GM18519 (cell line): Measurements from ENCODE around the gene RPP25.
"Not testable (repeated sequence)": the region's sequence is repeated elsewhere in the genome, so short reads cannot be mapped to it uniquely, and the experiment has no call there.

Source experiments
- ATAC-seq: cut with Tn5 transposase; IDR thresholded peaks from one replicate; pipeline ENCODE4 v1.9.1; 2021; ENCODE audit warnings: mild to moderate bottlenecking, moderate library complexity; ENCODE audit not compliant: unreplicated experiment, low FRiP score

RPP25 gene

DNA sequence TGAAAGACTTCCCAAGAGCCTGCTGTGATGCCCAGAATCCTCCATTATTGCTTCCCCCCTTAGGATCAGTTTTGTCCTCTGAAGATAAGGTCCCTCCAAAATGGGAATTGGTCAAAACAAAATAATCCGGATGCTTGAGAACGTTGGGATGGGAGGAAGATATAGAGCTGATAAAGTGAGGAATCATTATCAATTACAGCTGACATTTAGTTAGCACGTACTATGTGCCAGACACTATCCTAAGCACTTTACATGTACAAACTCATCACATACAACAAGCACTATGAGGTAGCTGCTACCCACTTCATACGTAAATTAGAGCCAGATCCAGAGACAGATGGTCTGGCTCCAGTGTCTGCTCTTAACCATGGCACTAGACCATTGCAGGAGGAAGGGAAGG is 6.6 kb upstream of the RPP25 start:
- no peak for ATAC-seq

DNA sequence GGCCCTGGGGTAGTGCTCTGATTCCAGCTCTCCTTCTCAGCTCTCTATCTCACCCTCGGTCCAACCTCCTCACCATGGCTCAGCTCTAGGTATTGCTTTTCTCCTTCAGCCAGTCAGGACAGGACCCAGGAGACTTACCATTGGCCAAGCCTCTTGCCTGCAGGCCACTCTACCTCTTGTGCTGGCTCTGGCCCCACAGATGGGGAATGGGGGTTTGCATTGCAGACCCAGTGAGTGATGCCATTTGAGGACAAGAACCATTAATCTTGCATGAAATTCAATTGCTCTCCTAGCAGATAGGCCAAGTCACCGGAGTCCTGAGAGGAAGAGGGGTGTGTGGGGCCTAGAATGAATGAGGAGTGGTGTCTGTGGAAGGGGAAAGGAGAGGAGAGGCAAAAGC is 6.1 kb upstream of the RPP25 start:
- ATAC-seq: no peak

DNA sequence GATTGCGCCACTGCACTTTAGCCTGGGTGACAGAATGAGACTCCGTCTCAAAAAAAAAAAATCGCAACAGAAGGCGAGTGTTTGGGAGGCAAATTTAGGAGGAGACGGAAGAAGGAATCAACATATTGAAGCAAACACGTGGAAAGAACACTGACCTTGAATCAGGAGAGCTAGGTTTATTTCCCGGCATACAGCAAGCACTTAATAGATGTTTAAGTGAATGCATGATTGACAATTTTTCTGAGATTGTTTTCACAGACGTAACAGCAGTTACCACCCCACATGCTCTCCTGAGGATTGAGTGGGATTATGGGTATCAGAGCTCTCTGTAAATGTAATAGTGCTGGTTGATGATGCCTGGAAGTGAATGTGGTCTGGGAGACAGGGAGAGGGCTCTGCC is 5.6 kb upstream of the RPP25 start:
- no peak for ATAC-seq

DNA sequence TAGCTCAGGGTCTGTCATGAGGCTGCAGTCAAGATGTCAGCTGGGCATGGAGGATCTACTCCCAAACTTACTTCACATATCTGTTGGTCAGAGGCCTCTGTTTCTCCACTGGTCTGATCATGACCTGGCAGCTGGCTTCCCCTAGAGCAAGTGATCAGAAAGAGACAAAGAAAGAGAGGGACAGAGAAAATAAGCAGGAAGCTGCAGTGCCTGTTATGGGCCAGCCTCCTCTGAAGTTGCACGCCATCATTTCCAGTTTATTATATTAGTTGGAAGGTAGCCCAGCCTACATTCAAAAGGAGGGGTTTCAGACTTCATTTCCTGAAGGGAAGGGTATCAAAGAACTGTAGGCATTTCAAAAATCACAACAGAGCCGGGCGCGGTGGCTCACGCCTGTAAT is 5.0 kb upstream of the RPP25 start:
- no peak for ATAC-seq

DNA sequence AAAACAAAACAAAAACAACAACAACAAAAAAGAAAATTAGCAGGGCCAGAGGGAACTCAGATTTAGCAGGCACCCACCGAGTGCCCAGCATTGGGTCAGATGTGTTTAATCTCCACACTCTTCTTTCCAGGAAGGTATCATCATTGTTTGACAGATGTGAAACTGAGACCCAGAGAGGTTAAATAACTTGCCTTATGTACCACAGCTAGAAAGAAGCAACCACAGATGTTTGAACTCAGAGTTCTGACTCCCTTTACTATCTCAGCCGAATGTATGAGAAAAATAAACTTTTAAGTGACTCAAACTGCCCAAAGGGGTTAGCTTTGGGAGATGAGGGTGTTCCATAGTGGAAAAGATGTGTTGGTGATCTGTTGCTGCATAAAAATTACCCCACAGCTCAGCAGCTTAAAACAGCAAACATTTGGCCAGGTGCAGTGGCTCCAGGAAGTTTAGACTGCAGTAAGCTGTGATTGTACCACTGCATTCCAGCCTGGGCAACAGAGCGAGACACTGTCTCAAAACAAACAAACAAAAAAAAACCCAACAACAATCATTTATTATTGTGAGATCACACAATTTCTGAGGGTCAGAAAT is 4.5 kb upstream of the RPP25 start:
- ATAC-seq: no peak

DNA sequence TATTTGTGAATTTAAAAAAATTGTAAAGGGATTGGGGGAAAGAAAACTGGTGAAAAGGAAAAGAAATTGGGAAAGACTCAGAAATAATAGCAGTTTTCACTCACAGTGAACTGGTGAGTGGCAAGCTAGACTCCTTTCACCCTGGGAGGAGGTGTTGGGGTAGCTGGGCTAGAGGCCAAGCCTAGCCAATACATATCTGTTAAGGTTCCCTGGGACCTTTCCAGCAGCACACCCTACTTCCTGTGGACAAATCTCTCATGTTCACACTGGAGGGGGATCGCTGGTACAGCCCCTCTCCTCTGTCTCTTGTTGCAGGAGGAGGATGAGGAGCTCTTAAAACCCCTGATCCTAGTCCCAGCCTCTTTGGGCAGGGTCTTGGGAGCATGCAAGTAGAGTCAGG is 3.7 kb upstream of the RPP25 start:
- ATAC-seq: no peak

DNA sequence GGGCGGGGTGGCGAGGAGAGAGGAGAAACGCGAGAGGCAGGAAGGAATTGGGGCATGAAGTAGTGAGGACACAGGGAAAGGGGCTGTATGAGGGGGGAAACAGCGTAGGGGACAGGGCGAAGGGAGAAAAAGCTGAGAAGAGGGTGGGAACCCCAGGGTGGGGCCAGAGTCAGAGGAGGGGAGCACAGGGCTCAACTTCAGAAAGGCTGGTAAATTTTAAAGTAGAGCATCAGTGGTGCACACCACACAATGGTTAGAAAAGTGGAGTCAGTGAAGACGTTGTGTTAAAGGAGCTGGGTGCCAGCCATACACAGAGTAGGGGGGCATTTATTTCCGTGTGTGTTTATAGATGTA is 3.0 kb upstream of the RPP25 start:
- ATAC-seq: no peak

DNA sequence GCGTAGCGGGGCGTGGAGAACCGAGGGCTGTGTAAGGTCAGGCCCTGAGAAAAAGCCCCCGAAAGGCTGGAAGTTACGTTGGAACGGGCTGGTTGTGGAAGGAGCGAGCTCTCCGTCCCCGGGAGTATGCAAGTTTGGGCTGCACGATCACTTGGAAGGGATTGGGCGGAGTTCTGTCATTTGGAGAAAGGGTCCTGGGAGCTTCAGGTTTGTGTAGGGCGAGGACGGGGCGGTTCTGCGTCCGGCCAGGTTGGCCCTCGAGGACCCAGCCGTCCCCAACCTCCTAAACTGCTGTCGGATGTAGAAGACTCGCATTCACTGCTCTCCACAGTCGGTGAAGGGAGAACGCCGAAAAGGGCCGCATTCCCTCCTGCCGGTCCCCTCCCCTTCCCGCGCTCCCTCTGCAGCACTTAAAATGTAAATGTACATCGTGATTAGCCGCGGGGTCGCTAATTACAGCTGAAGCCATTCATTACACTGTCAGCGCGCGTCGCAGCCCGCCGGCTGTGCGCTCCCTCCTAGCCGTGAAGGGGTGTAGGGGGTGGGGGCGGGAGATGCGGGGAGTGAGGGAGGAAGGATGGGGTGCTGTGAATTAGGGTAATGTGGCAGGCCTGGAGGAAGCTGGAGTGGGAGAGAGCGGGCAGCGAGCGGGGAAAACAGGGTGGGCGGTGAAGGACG is 2.5 kb upstream of the RPP25 start:
- no peak for ATAC-seq

DNA sequence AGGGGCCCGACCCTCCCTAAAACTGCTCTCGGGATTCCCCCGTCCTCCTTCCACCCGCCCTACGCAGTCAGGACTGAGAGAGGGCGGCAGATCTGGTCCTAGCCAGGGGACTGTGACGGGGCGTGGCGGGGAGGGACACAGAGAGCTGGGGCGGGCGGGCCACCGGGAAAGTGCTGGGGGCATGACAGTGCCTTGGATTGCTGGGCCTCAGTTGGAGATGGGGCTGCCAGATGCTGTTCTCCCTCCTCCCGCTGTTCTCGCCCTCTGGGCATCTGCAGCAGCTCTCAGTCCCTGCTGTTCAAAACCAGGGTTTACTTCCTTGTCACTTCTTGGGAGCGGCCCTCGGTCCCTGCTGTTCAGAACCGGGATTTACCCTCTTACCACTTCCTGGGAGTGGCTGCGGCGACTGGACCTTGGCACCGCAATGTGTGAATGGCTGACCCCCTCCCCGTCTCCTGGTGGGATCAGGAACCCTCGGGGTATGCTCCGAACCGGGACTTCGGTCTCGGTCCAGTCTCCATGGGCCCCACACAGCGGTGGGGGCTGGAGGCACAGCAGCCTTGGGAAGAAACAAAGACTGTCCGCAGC is 1.8 kb upstream of the RPP25 start:
- ATAC-seq: no peak

DNA sequence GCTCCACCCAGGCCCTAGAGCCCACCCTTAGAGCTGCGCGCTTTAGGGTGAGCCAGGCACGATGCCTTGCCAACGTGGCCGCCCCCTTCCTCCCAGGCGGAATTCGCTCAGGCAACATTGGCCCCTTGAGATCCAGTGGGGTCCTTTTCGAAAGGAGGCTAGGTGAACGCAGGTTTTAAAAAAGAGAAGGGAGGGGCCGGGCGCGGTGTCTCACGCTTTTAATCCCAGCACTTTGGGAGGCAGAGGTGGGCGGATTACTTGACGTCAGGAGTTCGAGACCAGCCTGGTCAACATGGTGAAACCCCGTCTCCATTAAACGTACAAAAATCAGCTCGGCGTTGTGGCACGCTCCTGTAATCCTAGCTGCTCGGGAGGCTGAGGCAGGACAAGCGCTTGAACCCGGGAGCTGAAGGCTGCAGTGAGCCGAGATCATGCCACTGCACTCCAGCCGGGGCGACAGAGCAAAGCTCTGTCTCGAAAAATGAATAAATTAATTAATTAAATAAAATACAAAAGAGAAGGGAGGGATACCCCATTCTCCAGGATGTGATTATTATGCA is 984 bp upstream of the RPP25 start:
- no peak for ATAC-seq

DNA sequence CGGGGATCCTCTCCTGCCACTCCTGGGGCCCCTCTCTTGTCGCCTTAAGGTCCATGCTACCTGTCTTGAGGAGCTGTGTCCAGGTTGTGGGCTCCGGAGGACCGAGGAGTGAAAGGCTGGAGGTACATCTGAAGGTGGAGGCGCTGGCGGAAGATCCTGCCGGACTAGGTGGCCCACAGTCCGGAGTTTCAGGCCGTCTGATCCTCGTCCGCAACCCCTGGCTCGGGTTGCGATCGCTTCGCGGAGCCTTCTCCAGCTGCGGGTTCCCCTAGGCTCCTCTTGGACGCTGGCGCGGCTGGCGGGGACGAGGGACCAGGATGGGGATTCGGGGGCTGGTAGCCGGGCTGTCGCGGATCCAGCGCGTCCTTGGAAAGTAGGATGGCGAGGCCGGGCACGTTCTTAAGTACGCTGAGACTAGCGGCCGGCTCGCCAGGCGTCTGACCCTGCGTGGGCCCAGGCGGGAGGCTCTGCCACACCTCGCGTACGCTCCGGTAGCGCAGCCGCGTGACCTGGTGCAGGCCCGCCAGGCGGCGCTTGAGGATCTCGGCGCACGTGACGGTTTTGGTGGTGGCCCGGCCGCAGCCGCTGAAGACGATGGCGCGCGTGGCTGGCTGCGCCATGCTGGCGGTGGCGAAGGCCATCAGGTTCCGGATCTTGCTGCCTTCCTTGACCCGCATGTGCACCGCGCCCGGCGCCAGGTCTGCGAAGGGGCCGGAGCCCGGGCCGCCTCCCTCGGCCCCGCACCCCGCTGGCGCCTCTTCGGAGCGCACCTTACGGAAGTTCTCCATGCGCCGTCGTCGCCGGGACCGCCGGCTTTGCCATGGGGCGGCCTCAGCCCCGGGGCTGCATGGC is 550 bp downstream of the RPP25 start:
- ATAC-seq: no peak

DNA sequence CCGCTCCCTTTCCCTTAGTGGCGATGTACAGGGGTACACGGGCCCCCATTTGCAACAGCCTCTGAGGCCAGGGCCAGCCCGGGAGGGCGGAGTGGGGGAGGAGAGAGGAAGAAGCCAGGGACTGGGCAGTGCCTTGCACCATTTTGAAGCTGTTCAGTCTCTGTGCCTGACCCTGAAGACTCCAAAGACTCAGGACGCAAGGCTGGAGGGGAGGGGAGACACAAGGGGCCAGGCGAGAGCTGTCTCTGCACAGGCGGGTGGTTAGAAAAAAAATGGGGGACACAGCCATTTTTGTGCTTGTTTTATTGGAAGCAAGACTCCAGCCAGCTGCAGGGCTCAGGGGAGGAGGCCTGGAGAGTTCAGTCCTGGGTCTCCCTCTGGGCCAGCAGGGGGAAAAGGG is 1.6 kb downstream of the RPP25 start:
- no peak for ATAC-seq

DNA sequence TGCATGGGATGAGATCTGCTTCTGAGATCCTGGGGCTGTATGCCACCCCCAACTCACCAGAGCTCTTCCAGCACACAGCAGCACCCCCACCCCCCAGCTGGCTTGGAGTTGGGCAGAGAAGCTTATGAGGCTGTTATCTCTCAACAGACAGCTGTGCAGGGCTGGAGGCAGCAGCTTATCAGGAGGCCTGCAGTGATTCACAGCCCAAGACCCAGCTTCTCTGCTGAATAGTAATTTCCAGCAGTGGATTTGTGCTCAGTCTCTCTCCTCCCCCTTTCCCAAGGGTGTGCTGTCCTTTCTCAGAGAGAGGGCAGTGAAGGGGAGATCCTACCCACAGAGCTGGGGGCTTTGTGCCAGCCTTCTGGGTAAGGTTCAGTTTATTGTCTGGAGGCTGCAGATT is 2.1 kb downstream of the RPP25 start:
- ATAC-seq: no peak

DNA sequence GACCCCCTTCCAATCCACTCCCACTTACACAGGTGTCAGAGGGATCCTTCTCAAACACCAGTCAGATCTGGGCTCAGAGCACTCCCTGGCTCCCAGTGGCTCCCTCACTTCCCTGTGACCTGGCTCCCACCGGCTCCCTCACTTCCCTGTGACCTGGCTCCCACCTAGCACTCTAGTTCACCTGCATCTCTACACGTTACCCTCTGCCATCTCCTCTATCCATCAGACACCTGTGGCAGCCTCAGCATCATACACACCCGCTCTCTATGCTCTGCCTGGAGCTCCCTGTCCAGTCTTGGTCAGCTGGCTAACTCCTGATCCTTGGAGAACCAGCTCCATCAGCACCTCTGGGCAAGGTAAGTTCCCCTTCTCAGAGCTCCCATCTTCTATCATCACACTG is 5.6 kb downstream of the RPP25 start:
- ATAC-seq: no peak

DNA sequence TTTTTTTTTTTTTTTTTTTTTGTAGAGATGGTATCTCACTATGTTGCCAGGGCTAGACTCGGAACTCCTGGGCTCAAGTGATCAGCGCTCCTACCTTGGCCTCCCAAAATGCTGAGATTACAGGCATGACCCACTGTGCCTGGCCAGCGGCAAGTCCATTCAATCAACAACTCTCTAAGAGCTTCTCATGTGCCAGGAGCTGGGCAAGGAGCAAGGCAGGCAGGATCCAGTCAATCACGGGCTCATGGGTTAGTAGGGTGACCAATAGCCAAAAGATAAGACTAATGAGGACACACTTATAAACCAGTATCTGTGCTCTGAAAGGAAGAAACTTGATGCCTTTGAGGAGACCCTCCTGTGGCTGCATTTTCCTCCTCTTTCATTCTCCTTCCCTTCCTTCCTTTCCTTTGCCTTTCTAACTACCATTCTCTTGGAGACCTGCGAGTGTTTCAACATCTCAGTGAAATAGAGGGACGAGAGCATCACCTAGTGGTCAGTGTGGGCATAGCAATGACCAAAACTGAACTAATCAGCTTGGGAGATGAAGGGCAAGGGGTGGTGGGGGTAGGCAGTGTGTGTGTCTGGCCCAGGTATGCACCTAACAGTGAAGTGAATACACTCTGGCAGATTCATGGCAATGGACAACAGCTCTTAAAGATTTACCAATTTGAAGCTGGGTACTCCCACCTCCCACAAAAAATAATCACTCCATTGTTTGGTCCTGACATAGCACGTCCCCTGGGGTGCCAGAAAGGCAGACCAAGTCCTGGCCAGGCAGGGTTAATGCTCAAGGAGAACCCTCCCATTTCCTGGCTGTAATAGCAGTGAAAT is 6.3 kb downstream of the RPP25 start:
- no peak for ATAC-seq

DNA sequence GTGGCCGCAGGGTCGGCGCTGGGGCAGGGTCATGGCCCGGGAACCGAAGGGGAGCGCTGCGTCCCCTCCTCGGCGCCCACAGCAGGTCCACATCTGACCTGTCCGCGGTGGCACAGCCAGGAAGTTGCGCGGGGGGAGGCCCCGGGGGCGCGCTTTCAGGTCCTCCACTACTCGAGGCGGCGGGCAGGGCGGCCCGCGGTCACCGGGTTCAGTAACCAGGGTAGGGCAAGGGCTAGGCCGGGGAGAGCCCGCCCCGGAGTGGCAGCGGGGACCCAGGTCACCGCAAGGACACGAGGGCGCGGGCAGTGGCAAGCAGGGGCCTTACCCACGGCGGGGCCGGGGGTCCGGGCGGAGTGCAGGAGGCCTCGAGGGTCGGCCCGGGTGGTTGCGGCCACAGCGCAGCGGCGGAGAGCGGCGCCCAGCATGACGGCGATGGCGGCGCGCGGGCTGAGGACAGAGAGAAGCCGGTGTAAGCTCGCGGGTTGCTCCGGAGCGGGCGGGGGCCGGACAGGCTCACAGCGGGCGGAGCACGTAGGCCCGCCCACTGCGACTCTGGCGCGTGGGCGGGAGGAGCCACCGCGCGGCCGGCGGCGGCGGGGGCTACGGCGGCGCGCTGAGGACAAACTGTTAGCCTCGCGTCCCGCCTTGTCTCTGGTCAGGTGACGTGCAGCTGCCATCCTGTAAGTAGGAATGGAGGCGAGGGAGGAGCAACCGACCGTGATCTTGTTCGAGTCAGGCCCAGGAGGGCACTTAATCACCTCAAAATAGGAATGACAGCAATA is 18.8 kb downstream of the RPP25 start, which contains the start of gene COX5A:
Gene COX5A (minus strand): TSS at position 484 of the 782 bp plus-strand sequence. CDS start 59 bp downstream, at position 425.
- peak; percentile 66 for ATAC-seq

DNA sequence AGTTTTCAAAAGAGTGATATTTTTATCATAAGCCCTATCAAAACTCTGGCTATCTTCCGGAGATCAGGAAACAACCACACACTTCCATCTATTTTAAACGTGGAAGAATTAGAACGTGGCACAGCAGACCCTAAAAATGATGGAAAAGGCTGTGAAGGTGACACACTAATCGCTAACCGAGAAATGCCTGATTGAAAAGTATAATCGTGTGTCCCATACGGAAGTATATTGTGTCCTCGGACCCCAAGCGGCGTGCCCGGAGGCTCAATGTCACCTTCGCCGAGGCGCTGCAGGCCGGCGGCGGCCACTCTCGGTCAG is 19.3 kb downstream of the RPP25 start:
- ATAC-seq: peak; percentile 6

DNA sequence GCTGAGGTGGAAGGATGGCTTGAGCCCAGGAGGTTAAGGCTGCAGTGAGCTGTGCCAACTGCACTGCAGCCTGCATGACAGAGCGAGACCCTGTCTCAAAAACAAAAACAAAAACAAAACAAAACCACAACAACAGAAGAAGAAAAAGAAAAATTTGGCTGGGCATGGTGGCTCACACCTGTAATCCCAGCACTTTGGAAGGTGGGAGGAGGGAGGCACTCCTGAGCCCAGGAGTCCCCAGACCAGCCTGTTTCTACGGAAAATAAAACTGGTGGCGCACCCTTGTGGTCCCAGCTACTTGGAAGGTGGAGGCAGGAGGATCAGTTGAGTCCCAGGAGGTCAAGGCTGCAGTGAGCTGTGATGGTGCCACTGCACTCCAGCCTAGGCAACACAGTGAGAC is 21.4 kb downstream of the RPP25 start:
- not testable (repeated sequence) for ATAC-seq

DNA sequence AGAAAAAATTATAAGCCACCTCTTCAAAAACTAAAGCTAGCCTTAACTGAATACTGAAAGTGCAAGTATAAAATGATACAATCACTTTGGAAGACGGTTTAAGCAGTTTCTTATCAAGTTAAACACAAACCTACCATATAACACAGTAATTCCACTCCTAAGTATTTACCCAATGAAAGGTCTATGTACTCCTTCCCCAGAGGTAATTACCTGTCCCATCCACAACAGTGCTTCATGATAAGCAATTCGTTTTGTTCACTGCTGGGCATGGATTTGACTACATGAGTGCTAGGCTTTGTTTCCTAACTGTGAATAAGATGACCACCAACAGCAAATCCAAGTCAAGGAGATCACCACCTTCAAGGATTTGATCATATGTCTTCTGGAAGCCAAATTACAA is 23.0 kb downstream of the RPP25 start:
- ATAC-seq: no peak

DNA sequence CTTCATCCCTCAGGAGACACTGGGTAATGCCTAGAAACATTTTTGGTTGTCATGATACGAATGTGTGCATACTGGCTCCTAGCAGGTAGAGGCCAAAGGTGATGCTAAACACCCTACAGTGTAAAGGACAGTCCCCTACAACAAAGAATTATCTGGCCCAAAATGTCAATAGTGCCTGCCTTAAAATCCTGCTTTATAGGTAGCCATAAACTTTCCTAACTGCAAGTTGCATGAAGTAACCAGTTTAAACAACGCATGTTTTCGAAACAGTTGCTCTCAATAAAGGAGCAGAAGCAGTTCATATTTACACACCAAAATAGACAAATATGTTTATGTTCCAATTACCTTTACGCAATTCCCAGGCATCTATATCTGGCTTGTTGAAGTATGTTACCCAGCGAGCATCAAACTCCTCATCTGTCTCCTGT is 27.8 kb downstream of the RPP25 start:
- no peak for ATAC-seq
